OCI-LY7 (cell line): Measurements from ENCODE around the gene FGFRL1. TPM values are rescaled to one million over a fixed set of nuclear protein-coding genes. Genes with fewer than 3 reads are reported as not detected.

Source experiments
- BruUV-seq: library from RNA; stranded (reverse); fragments of 400-500 nt; replicated peaks from 2 replicates; lab custom pipeline; 2021; lab: Mats Ljungman, UMichigan
- CTCF ChIA-PET: fragments of 300-600 bp; sonication (Branson Sonifier 250); formaldehyde crosslinking; loops from one replicate; lab custom pipeline; 2022; ENCODE audit warnings: antibody characterized with exemption; ENCODE audit not compliant: unreplicated experiment; lab: Charles Lee
- POLR2A ChIA-PET: fragments of 300-600 bp; sonication (Branson Sonifier 250); formaldehyde crosslinking; loops from one replicate; lab custom pipeline; 2022; ENCODE audit warnings: antibody characterized with exemption; lab: Charles Lee
- DNase-seq: peaks from one replicate; pipeline ENCODE4 v3.0.0-alpha.2; 2015; ENCODE audit warnings: low spot score
- H2AFZ ChIP-seq: fragments of 200-600 bp; sonication (generic), shearing (Covaris generic); 2 replicates; pipeline ENCODE4 v1.6.1; 2014; ENCODE audit warnings: mild to moderate bottlenecking, antibody characterized with exemption, low read length, moderate library complexity
- H3K27ac ChIP-seq: fragments of 200-600 bp; sonication (generic); 2 replicates; pipeline ENCODE4 v1.5.1; 2014; ENCODE audit warnings: mixed run types, low read depth, mild to moderate bottlenecking, moderate library complexity, low read length, inconsistent platforms; ENCODE audit not compliant: poor library complexity, severe bottlenecking
- H3K36me3 ChIP-seq: fragments of 200-600 bp; sonication (generic); 2 replicates; pipeline ENCODE4 v1.6.1; 2014; ENCODE audit warnings: mild to moderate bottlenecking, antibody characterized with exemption, low read length, moderate library complexity, mixed read lengths; ENCODE audit not compliant: insufficient read depth
- H3K4me1 ChIP-seq: fragments of 200-600 bp; sonication (generic); 2 replicates; pipeline ENCODE4 v1.5.1; 2014; ENCODE audit warnings: mild to moderate bottlenecking, low read length; ENCODE audit not compliant: insufficient read depth, poor library complexity, severe bottlenecking
- H3K4me2 ChIP-seq: fragments of 200-600 bp; sonication (generic); 2 replicates; pipeline ENCODE4 v1.6.1; 2014; ENCODE audit warnings: mild to moderate bottlenecking, low read length
- H3K4me3 ChIP-seq: fragments of 200-600 bp; sonication (generic); 2 replicates; pipeline ENCODE4 v1.5.1; 2014; ENCODE audit warnings: mild to moderate bottlenecking, low read depth, low read length; ENCODE audit not compliant: poor library complexity, severe bottlenecking
- H3K79me2 ChIP-seq: fragments of 200-600 bp; sonication (generic); 2 replicates; pipeline ENCODE4 v1.6.1; 2016; ENCODE audit warnings: low read depth, mild to moderate bottlenecking, low read length, moderate library complexity, mixed read lengths; ENCODE audit not compliant: insufficient read depth
- H3K9me2 ChIP-seq: fragments of 200-600 bp; sonication (generic); 2 replicates; pipeline ENCODE4 v1.6.1; 2016; ENCODE audit warnings: mild to moderate bottlenecking, low read length, mixed read lengths; ENCODE audit not compliant: insufficient read depth
- H3K9me3 ChIP-seq: fragments of 200-600 bp; sonication (generic); 2 replicates; pipeline ENCODE4 v1.6.1; 2014; ENCODE audit warnings: mild to moderate bottlenecking, mixed run types, low read length, mixed read lengths
- H4K20me1 ChIP-seq: fragments of 200-600 bp; sonication (generic); 2 replicates; pipeline ENCODE4 v1.6.1; 2014; ENCODE audit warnings: mild to moderate bottlenecking, antibody characterized with exemption, low read length, moderate library complexity, mixed read lengths; ENCODE audit not compliant: insufficient read depth
- EZH2phosphoT487 ChIP-seq: fragments of 200-600 bp; sonication (generic); IDR thresholded peaks from 2 replicates; pipeline ENCODE4 v1.6.1; 2018; ENCODE audit warnings: low read depth, borderline replicate concordance, mild to moderate bottlenecking, mixed run types, antibody characterized with exemption, low read length, moderate library complexity, mixed read lengths
- intact Hi-C: fragments of 100-400 bp; cut with micrococcal nuclease; formaldehyde crosslinking; loops from one replicate; pipeline ENCODE4 v1.10.0; 2022; ENCODE audit not compliant: unreplicated experiment
- total RNA-seq, 2 experiments: library from RNA; depleted of rRNA in 1 of 2; stranded (reverse); fragments of >200 nt in 1 of 2; shearing (Covaris generic) in 1 of 2; gene quantifications; 2 replicates each; pipeline ENCODE4 v1.2.3, GENCODE V29; 2014 to 2022
- TF ChIP-seq, protein P1 (sequence below): fragments of 200-600 bp; sonication (generic); conservative IDR thresholded peaks from 2 replicates; pipeline ENCODE4 v1.5.1; 2014; ENCODE audit warnings: mild to moderate bottlenecking, antibody characterized with exemption, low read length, moderate library complexity, mixed read lengths

Gene FGFRL1
- total RNA-seq, 2 experiments from 2014 or later = 1.4 to 2.7 TPM

DNA sequence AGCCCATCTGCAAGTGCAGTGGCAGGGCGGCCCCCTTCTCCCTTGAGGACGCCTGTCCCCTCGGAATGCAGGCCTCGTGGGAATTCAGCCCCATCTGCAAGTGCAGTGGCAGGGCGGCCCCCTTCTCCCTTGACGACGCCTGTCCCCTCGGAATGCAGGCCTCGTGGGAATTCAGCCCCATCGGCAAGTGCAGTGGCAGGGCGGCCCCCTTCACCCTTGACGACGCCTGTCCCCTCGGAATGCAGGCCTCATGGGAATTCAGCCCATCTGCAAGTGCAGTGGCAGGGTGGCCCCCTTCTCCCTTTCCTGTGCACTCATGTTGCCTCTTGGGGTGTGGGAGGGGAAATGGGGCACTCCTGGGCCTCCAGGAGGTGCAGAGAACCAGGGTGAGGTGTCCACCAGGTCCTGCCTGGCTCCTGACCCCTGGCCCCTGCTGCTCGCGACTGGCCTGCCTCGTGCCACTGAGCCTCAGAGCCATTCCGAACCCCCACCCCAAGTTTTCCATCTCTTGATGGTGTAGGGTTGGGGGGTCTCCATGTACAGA is 11.5 kb upstream of the FGFRL1 start:
- ChIA-PET POLR2A (no interaction called here), CTCF (no interaction called here)
- no peaks in the 10 kb centered on the region for H3K79me2 ChIP-seq
- TF ChIP-seq EZH2phosphoT487 = no peak
- TF ChIP-seq, protein P1, sequence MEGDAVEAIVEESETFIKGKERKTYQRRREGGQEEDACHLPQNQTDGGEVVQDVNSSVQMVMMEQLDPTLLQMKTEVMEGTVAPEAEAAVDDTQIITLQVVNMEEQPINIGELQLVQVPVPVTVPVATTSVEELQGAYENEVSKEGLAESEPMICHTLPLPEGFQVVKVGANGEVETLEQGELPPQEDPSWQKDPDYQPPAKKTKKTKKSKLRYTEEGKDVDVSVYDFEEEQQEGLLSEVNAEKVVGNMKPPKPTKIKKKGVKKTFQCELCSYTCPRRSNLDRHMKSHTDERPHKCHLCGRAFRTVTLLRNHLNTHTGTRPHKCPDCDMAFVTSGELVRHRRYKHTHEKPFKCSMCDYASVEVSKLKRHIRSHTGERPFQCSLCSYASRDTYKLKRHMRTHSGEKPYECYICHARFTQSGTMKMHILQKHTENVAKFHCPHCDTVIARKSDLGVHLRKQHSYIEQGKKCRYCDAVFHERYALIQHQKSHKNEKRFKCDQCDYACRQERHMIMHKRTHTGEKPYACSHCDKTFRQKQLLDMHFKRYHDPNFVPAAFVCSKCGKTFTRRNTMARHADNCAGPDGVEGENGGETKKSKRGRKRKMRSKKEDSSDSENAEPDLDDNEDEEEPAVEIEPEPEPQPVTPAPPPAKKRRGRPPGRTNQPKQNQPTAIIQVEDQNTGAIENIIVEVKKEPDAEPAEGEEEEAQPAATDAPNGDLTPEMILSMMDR = no peak
- H3K36me3 ChIP-seq = no peaks in the 10 kb centered on the region
- no TSS peak for BruUV-seq
- no peak overlapping the region for H3K4me3 ChIP-seq
- no peak overlapping the region for H2AFZ ChIP-seq
- intact Hi-C loops = no loop called here
- H3K27ac ChIP-seq = no peak overlapping the region
- H4K20me1 ChIP-seq = no peaks in the 10 kb centered on the region
- no peaks in the 10 kb centered on the region for H3K9me2 ChIP-seq
- no peaks in the 10 kb centered on the region for H3K4me1 ChIP-seq
- no peak for DNase-seq
- no peaks in the 10 kb centered on the region for H3K9me3 ChIP-seq
- no peak overlapping the region for H3K4me2 ChIP-seq

DNA sequence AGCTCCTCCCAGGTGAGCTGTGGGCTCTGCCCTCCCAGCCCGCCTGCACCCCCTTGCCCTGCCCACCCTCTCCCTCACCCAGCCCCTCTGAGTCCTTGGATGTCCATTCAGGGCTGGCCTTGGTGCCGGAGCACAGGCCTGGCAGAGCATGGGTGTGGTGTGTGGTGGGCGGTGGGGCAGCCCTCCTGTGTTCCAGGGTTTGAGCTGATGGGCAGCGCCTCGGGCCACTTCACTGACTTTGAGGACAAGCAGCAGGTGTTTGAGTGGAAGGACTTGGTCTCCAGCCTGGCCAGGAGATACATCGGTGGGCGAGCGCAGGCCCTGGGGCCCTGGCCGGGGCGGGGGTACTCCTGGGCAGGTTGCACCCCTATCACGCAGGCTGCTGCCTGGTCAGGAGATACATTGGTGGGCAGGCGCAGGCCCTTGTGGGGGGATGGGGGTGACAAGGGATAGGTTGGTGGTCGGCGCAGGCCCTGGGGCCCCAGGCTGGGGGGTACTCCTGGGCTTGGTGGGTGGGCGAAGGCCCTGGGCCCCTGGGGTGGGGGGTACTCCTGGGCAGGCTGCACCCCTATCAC is 10.7 kb upstream of the FGFRL1 start:
- no peaks in the 10 kb centered on the region for H4K20me1 ChIP-seq
- no peak overlapping the region for H2AFZ ChIP-seq
- no peaks in the 10 kb centered on the region for H3K36me3 ChIP-seq
- intact Hi-C loops = no loop called here
- DNase-seq = no peak
- H3K79me2 ChIP-seq = no peaks in the 10 kb centered on the region
- CTCF ChIA-PET = no interaction called here
- POLR2A ChIA-PET = no interaction called here
- no peaks in the 10 kb centered on the region for H3K4me1 ChIP-seq
- BruUV-seq = no TSS peak
- H3K9me2 ChIP-seq = no peaks in the 10 kb centered on the region
- no peak overlapping the region for H3K4me2 ChIP-seq
- no peaks in the 10 kb centered on the region for H3K9me3 ChIP-seq
- no peak overlapping the region for H3K27ac ChIP-seq
- no peak overlapping the region for H3K4me3 ChIP-seq
- no peak for TF ChIP-seq EZH2phosphoT487
- TF ChIP-seq, protein P1 = no peak

DNA sequence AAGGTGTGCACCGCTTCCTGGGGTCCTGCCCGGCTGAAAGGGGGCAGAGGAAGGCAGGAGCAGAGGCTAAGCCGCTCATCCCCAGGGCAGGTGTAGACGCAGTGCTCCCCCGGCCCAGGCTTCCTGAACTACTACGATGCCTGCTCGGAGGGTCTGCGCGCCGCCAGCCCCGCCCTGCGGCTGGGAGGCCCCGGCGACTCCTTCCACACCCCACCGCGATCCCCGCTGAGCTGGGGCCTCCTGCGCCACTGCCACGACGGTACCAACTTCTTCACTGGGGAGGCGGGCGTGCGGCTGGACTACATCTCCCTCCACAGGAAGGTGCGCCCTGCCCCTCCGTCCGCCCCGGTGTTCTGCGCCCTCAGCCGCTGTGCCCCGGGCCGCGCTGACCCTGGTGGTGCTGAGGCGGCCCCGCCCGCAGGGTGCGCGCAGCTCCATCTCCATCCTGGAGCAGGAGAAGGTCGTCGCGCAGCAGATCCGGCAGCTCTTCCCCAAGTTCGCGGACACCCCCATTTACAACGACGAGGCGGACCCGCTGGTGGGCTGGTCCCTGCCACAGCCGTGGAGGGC is 9.8 kb upstream of the FGFRL1 start:
- no peak overlapping the region for H3K4me3 ChIP-seq
- no peak overlapping the region for H3K4me2 ChIP-seq
- TF ChIP-seq EZH2phosphoT487 = no peak
- TF ChIP-seq, protein P1 = no peak
- H3K27ac ChIP-seq = no peak overlapping the region
- no peaks in the 10 kb centered on the region for H3K9me2 ChIP-seq
- H3K9me3 ChIP-seq = no peaks in the 10 kb centered on the region
- H3K79me2 ChIP-seq = no peaks in the 10 kb centered on the region
- intact Hi-C loops = no loop called here
- BruUV-seq = no TSS peak
- no peaks in the 10 kb centered on the region for H3K36me3 ChIP-seq
- no peaks in the 10 kb centered on the region for H4K20me1 ChIP-seq
- DNase-seq = no peak
- ChIA-PET POLR2A (no interaction called here), CTCF (no interaction called here)
- no peaks in the 10 kb centered on the region for H3K4me1 ChIP-seq
- no peak overlapping the region for H2AFZ ChIP-seq
